Parathyroid adenoma (tissue), 2 donors: ENCODE data around the gene KRTAP9-9.
"Not testable (repeated sequence)": the region's sequence is repeated elsewhere in the genome, so short reads cannot be mapped to it uniquely, and the experiment has no call there.

Experiments
- H2AFZ ChIP-seq: fragments of 300-600 bp; sonication (generic); one replicate; pipeline ENCODE4 v1.7.0; 2017; ENCODE audit warnings: antibody characterized with exemption, mild to moderate bottlenecking
- H3K27ac ChIP-seq: fragments of 300-600 bp; sonication (generic); one replicate; pipeline ENCODE4 v1.7.0; 2017
- H3K27me3 ChIP-seq: fragments of 300-600 bp; sonication (generic); one replicate; pipeline ENCODE4 v1.7.0; 2017; ENCODE audit warnings: low read length; ENCODE audit not compliant: control insufficient read depth, insufficient read depth
- H3K36me3 ChIP-seq: fragments of 300-600 bp; sonication (generic); one replicate; pipeline ENCODE4 v1.7.0; 2017; ENCODE audit warnings: low read length; ENCODE audit not compliant: control insufficient read depth, insufficient read depth
- H3K4me1 ChIP-seq: fragments of 300-600 bp; sonication (generic); one replicate; pipeline ENCODE4 v1.7.0; 2017; ENCODE audit warnings: control low read depth
- H3K4me2 ChIP-seq: fragments of 300-600 bp; sonication (generic); one replicate; pipeline ENCODE4 v1.7.0; 2017; ENCODE audit warnings: low read length
- H3K4me3 ChIP-seq: fragments of 300-600 bp; sonication (generic); one replicate; pipeline ENCODE4 v1.7.0; 2017; ENCODE audit warnings: low read depth, low read length
- H3K79me2 ChIP-seq: fragments of 300-600 bp; sonication (generic); one replicate; pipeline ENCODE4 v1.7.0; 2017; ENCODE audit warnings: control low read depth
- H3K9ac ChIP-seq: fragments of 300-600 bp; sonication (generic); one replicate; pipeline ENCODE4 v1.7.0; 2017; ENCODE audit warnings: mild to moderate bottlenecking
- H3K9me3 ChIP-seq: fragments of 300-600 bp; sonication (generic); one replicate; pipeline ENCODE4 v1.7.0; 2017; ENCODE audit warnings: low read length; ENCODE audit not compliant: control insufficient read depth
- CTCF ChIP-seq: fragments of 300-600 bp; sonication (generic); IDR thresholded peaks from one replicate; pipeline ENCODE4 v1.7.0; 2017; ENCODE audit warnings: antibody characterized with exemption, mild to moderate bottlenecking
- donor health status: primary hyperparathyroidism.

Gene KRTAP9-9

GRCh38 chr17:41226051-41226450 is 29.1 kb upstream of the KRTAP9-9 start:
- no peak overlapping the region for H3K9ac ChIP-seq
- H2AFZ ChIP-seq = no peak overlapping the region
- H3K4me1 ChIP-seq = no peaks in the 10 kb centered on the region
- H3K27me3 ChIP-seq = no peaks in the 10 kb centered on the region
- H3K4me2 ChIP-seq = no peak overlapping the region
- TF ChIP-seq CTCF = no peak
- H3K9me3 ChIP-seq = no peaks in the 10 kb centered on the region
- H3K79me2 ChIP-seq = no peaks in the 10 kb centered on the region
- H3K4me3 ChIP-seq = no peak overlapping the region
- H3K27ac ChIP-seq = no peak overlapping the region
- H3K36me3 ChIP-seq = no peaks in the 10 kb centered on the region

GRCh38 chr17:41226598-41227095 is 28.5 kb upstream of the KRTAP9-9 start, which contains the start of gene KRTAP9-2:
Gene KRTAP9-2 (plus strand): TSS chr17:41226648. CDS start chr17:41226655, 7 bp downstream.
- not testable (repeated sequence) for H3K4me1 ChIP-seq

GRCh38 chr17:41230094-41230493 is 25.1 kb upstream of the KRTAP9-9 start:
- TF ChIP-seq CTCF = no peak
- no peak overlapping the region for H3K27ac ChIP-seq
- H3K27me3 ChIP-seq = no peaks in the 10 kb centered on the region
- H3K36me3 ChIP-seq = no peaks in the 10 kb centered on the region
- no peaks in the 10 kb centered on the region for H3K4me1 ChIP-seq
- H3K9ac ChIP-seq = no peak overlapping the region
- no peak overlapping the region for H3K4me2 ChIP-seq
- no peaks in the 10 kb centered on the region for H3K79me2 ChIP-seq
- H2AFZ ChIP-seq = no peak overlapping the region
- H3K4me3 ChIP-seq = no peak overlapping the region
- no peaks in the 10 kb centered on the region for H3K9me3 ChIP-seq

More at GRCh38 chr17:41226598-41227095, 28.5 kb upstream of the KRTAP9-9 start, which contains the start of gene KRTAP9-2:
- not testable (repeated sequence) for H3K4me3 ChIP-seq, H3K9me3 ChIP-seq, H3K27ac ChIP-seq, H3K4me2 ChIP-seq, H3K36me3 ChIP-seq, H3K27me3 ChIP-seq, H3K9ac ChIP-seq, H2AFZ ChIP-seq, H3K79me2 ChIP-seq

- H3K9ac ChIP-seq = no peak overlapping the region
- H2AFZ ChIP-seq = no peak overlapping the region
- H3K4me3 ChIP-seq = no peak overlapping the region
- no peaks in the 10 kb centered on the region for H3K4me1 ChIP-seq
- H3K79me2 ChIP-seq = no peaks in the 10 kb centered on the region
- no peak overlapping the region for H3K4me2 ChIP-seq
- no peak for TF ChIP-seq CTCF
- no peaks in the 10 kb centered on the region for H3K36me3 ChIP-seq
- no peaks in the 10 kb centered on the region for H3K27me3 ChIP-seq
- H3K9me3 ChIP-seq = no peaks in the 10 kb centered on the region
- H3K27ac ChIP-seq = no peak overlapping the region
These were observed 23.5 kb upstream of the KRTAP9-9 start for GRCh38 chr17:41231731-41232130.

- H3K4me1 ChIP-seq, H3K79me2 ChIP-seq, H3K9me3 ChIP-seq, H3K27ac ChIP-seq, H3K4me3 ChIP-seq, H3K4me2 ChIP-seq, H3K9ac ChIP-seq, H3K36me3 ChIP-seq, H3K27me3 ChIP-seq, H2AFZ ChIP-seq: not testable (repeated sequence)
These were observed 22.6 kb upstream of the KRTAP9-9 start, which contains the start of gene KRTAP9-3 for GRCh38 chr17:41232399-41233105. Gene KRTAP9-3 (plus strand): TSS chr17:41232449. CDS start chr17:41232502, 53 bp downstream.

- not testable (repeated sequence) for H3K27ac ChIP-seq, H3K4me1 ChIP-seq, H3K79me2 ChIP-seq
These were observed 18.1 kb upstream of the KRTAP9-9 start for GRCh38 chr17:41237116-41237515.

GRCh38 chr17:41237949-41238437 is 17.2 kb upstream of the KRTAP9-9 start, which contains the start of gene KRTAP9-8:
Gene KRTAP9-8 (plus strand): TSS chr17:41237999. CDS start chr17:41238052, 53 bp downstream.
- H3K36me3 ChIP-seq, H3K9ac ChIP-seq, H3K79me2 ChIP-seq, H3K9me3 ChIP-seq, H3K4me1 ChIP-seq, H2AFZ ChIP-seq, H3K27me3 ChIP-seq, H3K4me2 ChIP-seq, H3K4me3 ChIP-seq, H3K27ac ChIP-seq: not testable (repeated sequence)

More at GRCh38 chr17:41237116-41237515, 18.1 kb upstream of the KRTAP9-9 start:
- H3K4me2 ChIP-seq, H2AFZ ChIP-seq, H3K9ac ChIP-seq, H3K27me3 ChIP-seq, H3K36me3 ChIP-seq, H3K9me3 ChIP-seq, H3K4me3 ChIP-seq: not testable (repeated sequence)

GRCh38 chr17:41246995-41247787 is 8.0 kb upstream of the KRTAP9-9 start:
- not testable (repeated sequence) for H3K9me3 ChIP-seq, H3K9ac ChIP-seq, H3K27me3 ChIP-seq, H3K4me1 ChIP-seq, H3K4me2 ChIP-seq, H2AFZ ChIP-seq, H3K36me3 ChIP-seq, H3K4me3 ChIP-seq, H3K79me2 ChIP-seq, H3K27ac ChIP-seq
